ENCODE data around the gene ANKS1B. TPM values are rescaled to one million over a fixed set of nuclear protein-coding genes. Genes with fewer than 3 reads are reported as not detected.

ANKS1B gene
- total RNA-seq, 4 donors from 2014 or later = 14.0 to 38.4 (median 28.6) TPM

DNA sequence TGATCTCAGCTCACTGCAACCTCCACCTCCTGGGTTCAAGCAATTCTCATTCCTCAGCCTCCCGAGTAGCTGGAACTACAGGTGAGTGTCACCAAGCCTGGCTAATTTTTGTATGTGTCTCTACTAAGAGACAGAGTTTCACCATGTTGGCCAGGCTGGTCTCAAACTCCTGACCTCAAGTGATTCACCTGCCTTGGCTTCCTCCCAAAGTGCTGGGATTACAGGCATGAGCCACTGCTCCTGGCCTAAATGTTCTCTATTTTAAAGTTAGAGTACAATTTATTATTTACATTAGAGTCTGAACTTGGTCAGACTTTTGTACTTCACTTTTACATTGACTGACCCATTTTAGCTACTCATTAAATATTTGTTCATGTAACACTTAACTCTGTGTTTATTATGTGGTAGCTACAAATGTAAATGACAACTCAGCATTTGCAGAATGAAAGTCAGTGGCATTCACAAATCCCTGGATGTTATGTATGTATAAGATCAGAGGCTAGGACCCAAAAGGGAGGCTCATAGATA lies 930.1 kb downstream of the ANKS1B start:
- no peak for DNase-seq (ENCODE audit: low spot score in 2 of 2)

DNA sequence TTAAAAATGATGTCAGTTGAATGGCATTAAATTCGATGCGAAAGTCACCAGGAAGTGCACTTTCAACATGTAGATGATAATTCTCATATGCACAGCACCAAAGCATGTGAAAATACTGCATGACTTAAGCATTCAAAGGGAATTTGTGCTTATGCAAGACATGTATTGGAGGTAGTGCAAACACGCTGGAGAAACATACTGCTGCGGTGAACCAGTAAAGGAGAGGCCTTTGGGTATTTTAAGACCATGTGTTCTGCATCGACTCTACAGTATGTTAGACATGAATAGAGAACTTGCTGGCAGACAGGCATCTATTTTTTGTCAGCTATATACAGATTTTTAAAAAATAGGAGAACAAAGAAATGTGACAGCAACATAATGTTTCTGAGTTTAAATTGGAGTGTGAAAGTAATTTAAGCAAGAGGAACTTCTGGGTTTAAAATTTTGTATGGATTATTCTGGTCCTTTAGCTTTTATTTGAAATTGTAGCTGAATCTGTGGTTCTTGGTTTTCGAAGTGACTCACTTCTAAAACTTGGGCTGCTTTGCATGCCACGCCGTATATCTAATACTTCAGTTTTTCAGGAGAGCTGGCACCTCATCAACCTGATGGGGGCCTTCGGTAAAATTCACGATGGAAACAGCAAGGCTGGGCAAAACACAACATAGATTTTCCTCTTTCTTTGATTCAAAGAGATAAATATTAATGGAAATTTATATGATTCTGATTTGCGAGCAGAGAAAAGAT lies 930.9 kb downstream of the ANKS1B start:
- TF ChIP-seq EP300 (IDR thresholded peaks at IDR 0.05) (no peak), POLR2A (IDR thresholded peaks at IDR 0.05) (no peak)
- TF ChIP-seq, protein P1, sequence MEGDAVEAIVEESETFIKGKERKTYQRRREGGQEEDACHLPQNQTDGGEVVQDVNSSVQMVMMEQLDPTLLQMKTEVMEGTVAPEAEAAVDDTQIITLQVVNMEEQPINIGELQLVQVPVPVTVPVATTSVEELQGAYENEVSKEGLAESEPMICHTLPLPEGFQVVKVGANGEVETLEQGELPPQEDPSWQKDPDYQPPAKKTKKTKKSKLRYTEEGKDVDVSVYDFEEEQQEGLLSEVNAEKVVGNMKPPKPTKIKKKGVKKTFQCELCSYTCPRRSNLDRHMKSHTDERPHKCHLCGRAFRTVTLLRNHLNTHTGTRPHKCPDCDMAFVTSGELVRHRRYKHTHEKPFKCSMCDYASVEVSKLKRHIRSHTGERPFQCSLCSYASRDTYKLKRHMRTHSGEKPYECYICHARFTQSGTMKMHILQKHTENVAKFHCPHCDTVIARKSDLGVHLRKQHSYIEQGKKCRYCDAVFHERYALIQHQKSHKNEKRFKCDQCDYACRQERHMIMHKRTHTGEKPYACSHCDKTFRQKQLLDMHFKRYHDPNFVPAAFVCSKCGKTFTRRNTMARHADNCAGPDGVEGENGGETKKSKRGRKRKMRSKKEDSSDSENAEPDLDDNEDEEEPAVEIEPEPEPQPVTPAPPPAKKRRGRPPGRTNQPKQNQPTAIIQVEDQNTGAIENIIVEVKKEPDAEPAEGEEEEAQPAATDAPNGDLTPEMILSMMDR (IDR thresholded peaks at IDR 0.05) = no peak
- no peaks in the 10 kb centered on the region for H3K4me1 ChIP-seq
- H3K27ac ChIP-seq = no peak overlapping the region
- no peaks in the 10 kb centered on the region for H3K36me3 ChIP-seq
- no peak for DNase-seq (ENCODE audit: low spot score in 2 of 2)
- no peak overlapping the region for H3K4me3 ChIP-seq
- H3K27me3 ChIP-seq = no peaks in the 10 kb centered on the region
- H3K9me3 ChIP-seq = no peaks in the 10 kb centered on the region
- WGBS, 2 donors = 69 to 72% methylated on average over 11 of the region's 11 CpGs

More for the DNA sequence above, 930.1 kb downstream of the ANKS1B start:
- H3K27me3 ChIP-seq = no peaks in the 10 kb centered on the region
- 91 to 95% methylated on average over 1 of the region's 1 CpG for WGBS, 2 donors
- no peaks in the 10 kb centered on the region for H3K9me3 ChIP-seq
- TF ChIP-seq EP300 (IDR thresholded peaks at IDR 0.05) (no peak), POLR2A (IDR thresholded peaks at IDR 0.05) (no peak)
- TF ChIP-seq, protein P1 (IDR thresholded peaks at IDR 0.05) = no peak
- H3K4me1 ChIP-seq = peaks cover 0 to 2% (median 0%) of the 10 kb centered on the region in 4 donors
- H3K4me3 ChIP-seq = no peak overlapping the region
- no peaks in the 10 kb centered on the region for H3K36me3 ChIP-seq
- no peak overlapping the region for H3K27ac ChIP-seq

DNA sequence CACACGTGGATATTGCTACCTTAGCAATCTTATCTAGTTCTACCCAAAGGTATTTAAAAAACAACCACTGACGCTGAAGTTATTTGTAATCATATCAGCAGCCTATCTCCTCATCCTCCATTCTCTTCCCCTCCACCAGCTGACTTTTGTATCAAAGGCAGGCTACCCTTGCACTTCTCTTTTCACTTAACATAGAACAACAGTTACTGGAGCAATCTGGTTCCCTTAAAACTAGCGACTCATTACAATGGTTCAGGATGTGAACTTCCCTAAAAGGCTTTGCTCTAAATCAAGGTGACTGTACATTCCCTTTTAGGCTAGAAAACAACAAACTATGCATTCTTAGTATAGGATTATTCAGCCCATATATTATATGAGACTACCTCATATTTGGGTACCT lies 935.0 kb downstream of the ANKS1B start:
- no peak for TF ChIP-seq EP300 (IDR thresholded peaks at IDR 0.05)
- TF ChIP-seq, protein P1 (IDR thresholded peaks at IDR 0.05) = no peak
- TF ChIP-seq POLR2A (IDR thresholded peaks at IDR 0.05) = no peak
- H3K4me1 ChIP-seq = no peaks in the 10 kb centered on the region
- peaks cover 0 to 17% (median 3%) of the 10 kb centered on the region in 4 donors for H3K9me3 ChIP-seq
- H3K36me3 ChIP-seq = peaks cover 0 to 3% (median 0%) of the 10 kb centered on the region in 3 donors
- DNase-seq (ENCODE audit: low spot score in 2 of 2) = no peak
- 75 to 89% methylated on average over 3 of the region's 3 CpGs for WGBS, 2 donors
- H3K27me3 ChIP-seq = no peaks in the 10 kb centered on the region
- H3K27ac ChIP-seq = no peak overlapping the region
- no peak overlapping the region for H3K4me3 ChIP-seq

DNA sequence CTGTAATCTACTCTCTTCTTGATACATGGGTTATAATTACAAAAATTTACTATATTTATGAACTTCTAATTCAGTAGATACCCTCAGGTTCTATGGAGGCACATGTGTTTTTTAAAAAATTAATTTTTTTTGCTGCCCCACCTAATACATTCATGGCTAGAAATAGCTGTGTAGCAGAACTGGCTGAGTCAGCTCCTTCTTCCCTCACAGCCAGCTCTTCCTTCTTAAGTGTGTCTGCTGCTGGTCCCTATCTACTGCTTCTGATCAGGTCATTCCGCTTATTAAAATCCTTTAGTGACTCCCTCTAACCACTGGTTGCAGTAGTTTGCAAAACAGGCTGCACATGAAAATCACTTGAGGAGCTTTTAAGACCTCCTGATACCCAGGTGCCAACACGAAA lies 939.6 kb downstream of the ANKS1B start:
- no peak for DNase-seq (ENCODE audit: low spot score in 2 of 2)
- TF ChIP-seq, protein P1 (IDR thresholded peaks at IDR 0.05) = no peak
- TF ChIP-seq POLR2A (IDR thresholded peaks at IDR 0.05) = no peak
- no peak for TF ChIP-seq EP300 (IDR thresholded peaks at IDR 0.05)
- H3K36me3 ChIP-seq = peaks cover 0 to 3% (median 0%) of the 10 kb centered on the region in 3 donors
- 91 to 98% methylated on average over 2 of the region's 2 CpGs for WGBS, 2 donors
- no peaks in the 10 kb centered on the region for H3K27me3 ChIP-seq
- H3K9me3 ChIP-seq = peaks cover 0 to 17% (median 3%) of the 10 kb centered on the region in 4 donors
- H3K4me1 ChIP-seq = no peaks in the 10 kb centered on the region
- H3K4me3 ChIP-seq = no peak overlapping the region
- H3K27ac ChIP-seq = no peak overlapping the region

DNA sequence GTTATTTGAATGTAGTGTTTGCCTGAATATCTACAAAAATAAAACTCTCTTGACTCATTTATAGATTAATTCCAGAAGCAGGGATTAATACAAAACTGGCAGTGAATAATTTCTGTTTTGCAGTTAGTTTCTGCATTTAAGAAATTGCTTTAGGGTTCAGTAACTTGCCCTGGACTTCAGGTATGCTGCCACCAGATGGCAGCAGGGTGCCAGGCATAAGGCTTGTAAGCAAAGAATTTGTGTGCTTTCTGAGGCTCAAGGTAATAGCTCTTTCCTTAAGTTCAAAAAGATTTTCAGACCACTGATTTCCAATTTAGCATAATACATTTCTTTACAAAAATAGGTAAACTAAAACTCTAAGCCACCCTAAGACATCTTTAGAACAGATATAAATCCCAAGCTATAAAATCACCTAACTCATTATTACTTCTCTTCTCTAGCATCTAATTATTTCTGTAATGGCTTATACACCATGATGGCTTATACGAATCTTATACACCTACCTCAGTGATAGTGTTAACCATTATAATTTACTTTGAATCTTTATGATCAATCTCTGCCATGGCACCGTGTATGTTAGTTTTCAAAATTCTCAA lies 941.3 kb downstream of the ANKS1B start:
- TF ChIP-seq POLR2A (IDR thresholded peaks at IDR 0.05) (no peak), EP300 (IDR thresholded peaks at IDR 0.05) (no peak)
- TF ChIP-seq, protein P1 (IDR thresholded peaks at IDR 0.05) = peak; percentile 67 to 84 (median 70)
- no peaks in the 10 kb centered on the region for H3K27me3 ChIP-seq
- H3K27ac ChIP-seq = no peak overlapping the region
- DNase-seq (ENCODE audit: low spot score in 2 of 2) = peak; percentile 51 to 75
- peaks cover 0 to 3% (median 0%) of the 10 kb centered on the region in 3 donors for H3K36me3 ChIP-seq
- 62 to 66% methylated on average over 2 of the region's 2 CpGs for WGBS, 2 donors
- peaks cover 0 to 17% (median 3%) of the 10 kb centered on the region in 4 donors for H3K9me3 ChIP-seq
- no peak overlapping the region for H3K4me3 ChIP-seq
- no peaks in the 10 kb centered on the region for H3K4me1 ChIP-seq
